Bone marrow (tissue), 2 donors: ENCODE data around the gene TMEM235.

Experiments used
- DNase-seq, 2 donors: peaks; one replicate each; lab custom pipeline; 2025; lab: John Stamatoyannopoulos, UW

TMEM235 gene

DNA sequence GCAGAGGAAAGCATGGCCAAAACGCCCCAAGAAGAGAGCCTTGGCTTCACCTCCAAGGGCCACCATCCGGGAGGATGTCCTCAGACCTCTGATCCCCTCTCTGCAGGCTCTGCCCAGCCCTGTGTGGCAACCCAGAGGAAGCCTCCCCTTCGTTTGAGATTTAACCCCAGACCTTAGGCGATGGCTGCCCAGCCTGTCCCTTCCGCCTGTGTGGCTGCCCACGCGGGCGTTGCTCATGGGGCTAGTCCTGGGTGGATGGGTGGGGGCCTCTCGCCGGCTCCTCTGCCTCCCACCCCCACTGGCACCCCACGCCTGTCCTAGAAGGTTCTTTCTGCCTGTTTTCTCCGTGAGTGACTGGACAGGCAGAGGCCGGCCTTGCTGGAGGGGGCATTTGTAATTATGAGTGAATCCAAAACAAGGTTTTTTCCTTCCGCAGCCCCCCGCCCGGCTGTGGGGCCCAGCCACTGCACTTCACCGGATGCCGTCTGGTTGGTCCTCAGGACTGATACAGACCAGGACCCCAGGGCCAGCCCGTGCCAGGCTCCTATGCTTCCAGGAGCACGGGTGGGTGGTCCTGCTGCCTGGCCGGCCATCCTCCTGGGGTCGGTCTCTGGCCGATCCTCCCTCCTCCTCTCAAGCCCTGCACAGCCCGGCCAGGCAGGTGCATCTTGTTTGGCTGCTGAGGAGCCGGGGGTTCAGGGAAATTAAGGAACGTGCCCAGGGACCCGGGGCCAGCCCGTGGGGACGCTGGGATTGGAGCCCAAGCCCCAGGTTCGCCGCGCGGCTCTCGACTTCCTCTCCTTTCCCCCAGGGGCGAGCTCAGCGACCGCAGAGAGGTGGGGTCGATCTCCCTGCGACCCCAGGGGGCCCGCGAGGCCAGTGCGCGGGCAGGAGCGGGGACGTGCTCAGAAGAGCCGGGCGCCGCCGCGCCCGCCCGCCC, at the start of gene TMEM235:
Gene TMEM235 (plus strand): TSS at position 636 of the 940 bp plus-strand sequence. CDS start 393 bp downstream, outside the sequence.
- DNase-seq: no peak

DNA sequence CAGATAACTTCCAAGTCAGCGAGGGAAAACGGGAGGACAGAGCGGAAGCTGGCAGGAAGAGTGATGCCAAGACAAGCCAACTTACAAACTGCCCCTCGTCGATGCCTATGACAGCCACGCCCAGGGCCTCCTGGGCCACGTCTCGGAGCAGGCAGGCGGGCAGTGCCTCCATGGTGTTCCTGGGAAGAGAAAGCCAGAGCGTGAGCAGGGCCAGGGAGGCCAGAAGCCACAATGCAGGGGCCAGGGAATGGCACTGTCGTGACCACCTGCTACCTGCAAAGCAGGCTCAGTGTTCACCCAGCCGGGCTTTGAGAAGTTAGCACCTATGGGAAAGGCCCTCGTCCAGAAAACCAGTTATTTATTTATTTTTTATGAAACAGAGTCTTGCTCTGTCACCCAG, 48.9 kb upstream of the TMEM235 start:
- DNase-seq: no peak

- DNase-seq: no peak
Observed at GRCh38 chr17:78183916-78184315, 47.5 kb upstream of the TMEM235 start.

- no peak for DNase-seq
Observed at GRCh38 chr17:78184351-78184750, 47.1 kb upstream of the TMEM235 start.

DNA sequence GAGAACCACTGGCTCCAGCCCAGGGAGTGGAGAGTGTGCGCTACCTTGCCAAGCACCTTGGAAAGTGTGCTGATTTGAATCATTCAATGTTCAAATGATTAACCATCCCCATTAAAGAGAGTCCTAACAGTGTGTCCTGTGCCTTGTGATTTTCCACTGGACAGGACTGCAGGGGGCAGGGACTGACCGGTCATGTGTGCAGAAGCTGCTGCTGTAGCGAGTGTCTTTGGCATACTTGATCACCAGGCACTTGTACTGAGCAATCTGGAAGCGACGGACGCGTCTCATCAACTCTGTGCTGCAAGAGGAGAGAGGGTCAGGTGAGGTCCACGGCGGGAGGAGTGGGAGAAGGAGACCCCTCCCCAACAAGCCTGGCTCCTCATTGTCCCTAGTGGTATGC, 46.6 kb upstream of the TMEM235 start:
- DNase-seq: no peak

- DNase-seq: peak in 1 of 2 donors; percentile 10
Observed at GRCh38 chr17:78185981-78186691, 45.3 kb upstream of the TMEM235 start.

GRCh38 chr17:78186692-78187595, 44.5 kb upstream of the TMEM235 start, which contains the start of the genes AFMID and TK1:
TSS of gene AFMID (plus strand) at chr17:78187362. CDS start at chr17:78187371, 9 bp downstream.
TSS of gene TK1 (minus strand) at chr17:78187052. CDS start at chr17:78186994, 58 bp downstream.
- DNase-seq: peak; percentile 86 to 90

- no peak for DNase-seq
Observed at GRCh38 chr17:78196716-78197115, 34.7 kb upstream of the TMEM235 start.

- no peak for DNase-seq
Observed at GRCh38 chr17:78197147-78197832, 34.1 kb upstream of the TMEM235 start.

DNA sequence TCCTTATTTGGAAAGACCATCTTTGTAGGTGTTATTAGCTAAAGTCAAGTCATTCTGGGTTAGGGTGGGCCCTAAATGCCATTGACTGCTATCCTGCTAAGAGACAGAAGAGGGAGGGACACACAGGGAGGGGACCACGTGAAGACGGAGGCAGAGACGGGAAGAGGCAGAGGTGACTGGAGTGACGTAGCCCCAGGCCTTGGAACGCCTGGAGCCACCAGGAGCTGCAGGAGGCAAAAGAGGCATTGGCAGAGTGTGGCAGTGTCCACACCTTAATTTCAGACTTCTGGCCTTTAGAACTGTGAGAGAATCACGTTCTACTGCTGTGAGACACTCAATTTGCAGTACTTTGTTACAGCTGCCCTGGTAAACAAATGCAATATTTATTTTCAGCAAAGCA, 31.0 kb upstream of the TMEM235 start:
- no peak for DNase-seq

DNA sequence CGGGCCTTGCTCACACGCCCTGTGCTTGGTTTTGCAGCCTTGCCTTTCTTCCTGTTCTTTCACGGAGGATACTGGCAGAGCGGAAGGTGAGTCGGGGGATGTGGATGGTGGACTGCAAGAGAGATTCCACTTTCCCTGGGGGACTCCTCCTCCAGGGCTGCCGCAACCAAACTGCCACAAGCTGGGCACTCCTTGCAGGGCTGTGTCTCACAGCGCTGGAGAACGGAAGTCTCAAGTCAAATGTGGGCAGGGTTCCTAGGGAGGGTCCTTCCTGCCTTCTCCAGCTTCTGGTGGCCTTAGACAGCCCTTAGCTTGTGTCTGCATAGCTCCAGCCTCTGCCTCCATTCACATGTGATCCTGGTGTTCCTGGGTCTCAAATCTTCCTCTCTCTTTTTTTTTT, 28.8 kb upstream of the TMEM235 start:
- DNase-seq: no peak

DNA sequence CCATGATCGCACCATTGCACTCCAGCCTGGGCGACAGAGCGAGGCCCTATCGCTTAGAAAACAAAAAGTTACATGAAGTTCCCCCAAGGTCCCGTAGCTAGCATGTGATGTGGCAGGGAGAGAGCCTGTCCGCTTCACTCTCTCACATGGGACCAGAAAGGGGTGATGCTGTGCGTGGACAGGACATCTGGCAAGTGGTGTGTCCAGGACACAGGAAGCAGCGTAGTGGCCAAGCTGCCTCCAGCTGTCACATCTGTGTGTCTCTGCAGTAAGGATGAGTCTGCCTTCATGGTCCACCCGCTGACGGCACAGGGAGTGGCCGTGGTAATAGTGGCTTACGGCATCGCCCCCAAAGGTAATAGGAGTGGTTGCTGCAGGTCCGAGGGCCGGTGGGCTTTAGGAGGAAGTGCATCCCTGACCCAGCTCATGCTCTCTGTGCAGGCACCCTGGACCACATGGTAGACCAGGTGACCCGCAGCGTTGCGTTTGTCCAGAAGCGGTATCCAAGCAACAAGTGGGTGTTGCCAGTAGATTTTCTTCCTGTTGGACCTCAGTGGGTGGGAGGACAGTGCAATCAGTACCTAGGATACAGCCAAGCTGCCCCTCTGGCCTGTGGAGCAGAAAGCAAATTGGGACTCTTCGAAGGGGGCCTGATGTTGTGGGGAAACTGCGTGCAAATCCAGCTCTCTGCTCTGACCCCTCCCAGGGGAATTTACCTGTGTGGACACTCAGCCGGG, 26.9 kb upstream of the TMEM235 start:
- no peak for DNase-seq

- no peak for DNase-seq
Observed at GRCh38 chr17:78205124-78205775, 26.2 kb upstream of the TMEM235 start.

GRCh38 chr17:78206298-78206697, 25.1 kb upstream of the TMEM235 start:
- DNase-seq: no peak

GRCh38 chr17:78208486-78208885, 22.9 kb upstream of the TMEM235 start:
- no peak for DNase-seq

DNA sequence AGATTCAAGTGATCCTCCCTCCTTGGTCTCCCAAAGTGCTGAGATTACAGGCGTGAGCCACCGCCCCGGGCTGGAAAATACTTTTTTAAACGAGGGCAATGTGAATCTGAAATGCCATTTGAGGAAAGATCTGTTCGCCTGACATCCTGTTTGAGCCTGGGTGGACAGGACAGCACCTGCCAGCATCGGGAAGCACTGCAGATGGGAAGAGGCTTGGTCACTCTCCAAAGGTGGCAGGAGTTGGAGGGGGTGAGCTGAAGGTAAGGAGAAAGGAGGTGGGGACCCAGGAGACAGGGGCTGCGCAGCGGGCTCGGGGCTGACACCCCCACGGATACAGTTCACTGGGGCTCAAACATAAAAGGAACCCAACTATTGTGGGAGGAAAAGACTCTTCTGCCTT, 21.3 kb upstream of the TMEM235 start:
- DNase-seq: no peak

DNA sequence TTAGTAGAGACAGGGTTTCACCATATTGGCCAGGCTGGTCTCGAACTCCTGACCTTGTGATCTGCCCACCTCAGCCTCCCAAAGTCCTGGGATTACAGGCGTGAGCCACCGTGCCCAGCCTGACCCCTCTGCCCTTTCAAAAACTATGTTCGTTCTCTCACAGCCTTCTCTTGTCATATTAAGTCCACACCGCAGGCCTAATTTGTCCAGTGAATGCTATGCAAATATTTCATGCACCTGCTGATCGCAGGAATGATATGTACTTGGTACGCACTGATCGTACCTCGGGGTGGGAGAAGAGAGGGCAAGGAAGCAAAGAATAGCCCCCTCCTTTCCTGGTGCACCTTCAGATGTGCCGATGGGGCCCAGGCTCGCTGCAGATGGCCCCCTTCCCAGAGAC, 20.4 kb upstream of the TMEM235 start:
- DNase-seq: no peak

- peak; percentile 69 to 80 for DNase-seq
Observed at GRCh38 chr17:78214016-78214705, 17.3 kb upstream of the TMEM235 start, which contains the start of gene BIRC5. TSS of gene BIRC5 (plus strand) at chr17:78214253. CDS start at chr17:78214317, 64 bp downstream.

GRCh38 chr17:78214706-78215061, 16.7 kb upstream of the TMEM235 start:
- no peak for DNase-seq
